ENCODE measurements around the gene HADHB.

HADHB gene

DNA sequence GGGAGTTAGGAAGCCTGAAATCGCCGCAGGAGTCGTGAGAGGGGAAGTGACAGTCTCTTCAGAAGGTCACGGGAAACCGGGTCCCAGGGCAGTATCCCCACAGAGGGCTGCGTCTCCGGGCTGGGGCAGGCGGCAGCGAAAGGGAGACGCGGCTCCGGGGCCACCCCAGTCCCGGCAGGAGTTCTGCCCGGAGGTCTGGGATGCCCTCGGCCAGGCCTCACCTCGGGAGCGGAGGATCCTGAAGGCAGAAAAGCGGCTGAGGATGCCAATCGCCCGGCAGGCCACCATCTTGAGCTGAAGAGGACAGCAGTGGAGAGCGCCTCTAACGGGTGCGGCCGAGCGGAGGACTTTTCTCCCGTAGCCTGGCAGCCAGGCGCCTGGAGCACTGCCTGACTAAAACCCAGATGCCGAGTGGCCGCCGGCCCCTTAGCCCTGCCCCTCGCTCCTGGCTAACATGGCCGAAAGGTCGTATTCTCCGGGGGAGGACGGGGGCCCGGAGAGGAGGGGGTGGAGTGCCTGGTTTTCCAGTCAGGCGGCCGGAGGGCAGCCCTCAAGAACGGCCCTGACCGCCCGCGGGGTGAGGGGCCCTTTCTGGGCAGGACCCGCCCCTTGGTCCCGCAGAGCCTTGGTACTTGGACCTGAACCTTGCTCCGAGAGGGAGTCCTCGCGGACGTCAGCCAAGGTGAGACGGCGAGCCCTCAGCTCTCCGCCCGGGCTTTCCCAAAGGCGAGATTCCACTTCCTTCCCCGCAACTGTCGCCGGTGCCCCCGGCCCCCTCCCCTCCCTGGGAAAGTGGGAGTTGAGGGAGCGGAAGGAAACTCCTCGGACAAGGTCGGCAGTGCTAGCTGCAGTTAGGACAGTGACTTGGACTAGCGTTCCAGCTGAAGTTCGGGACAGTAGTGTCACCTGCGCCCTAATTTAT is at the start of gene HADHB, which contains the start of gene HADHA:
Gene HADHB, plus strand, starts transcription at position 631 of the 922 bp plus-strand sequence. CDS start 9,316 bp downstream, outside the sequence.
Gene HADHA, minus strand, starts transcription at position 324 of the 922 bp plus-strand sequence. Its CDS starts 36 bp downstream, at position 288.
- DNase-seq (ENCODE audit: low read depth in 2 of 2) = peak; percentile 77 to 80

GRCh38 chr2:26195040-26195984 is 49.4 kb upstream of the HADHB start:
- DNase-seq (ENCODE audit: low read depth in 2 of 2) = no peak

- no peak for DNase-seq (ENCODE audit: low read depth in 2 of 2)
Observed at GRCh38 chr2:26196683-26197418, 47.9 kb upstream of the HADHB start.

DNA sequence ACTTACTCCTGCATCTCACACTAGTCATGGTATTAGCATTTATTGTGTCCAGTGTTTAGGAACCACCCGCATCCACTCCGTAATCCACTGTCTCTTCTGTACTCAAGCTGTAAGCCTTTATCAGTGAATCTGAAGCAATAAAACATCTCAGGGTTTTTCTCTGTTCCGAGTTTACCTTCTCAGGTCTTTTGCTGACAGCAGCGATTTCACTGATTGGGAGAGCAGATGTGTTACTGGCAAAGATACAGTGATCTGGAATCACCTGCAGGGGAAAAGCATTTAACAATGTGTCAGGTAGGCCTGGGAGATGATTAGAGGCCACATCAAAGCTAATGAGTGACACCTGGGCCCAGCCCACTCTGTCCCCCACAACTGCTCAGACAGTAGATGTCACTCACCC is 47.2 kb upstream of the HADHB start:
- no peak for DNase-seq (ENCODE audit: low read depth in 2 of 2)

GRCh38 chr2:26202981-26203490 is 41.7 kb upstream of the HADHB start:
- DNase-seq (ENCODE audit: low read depth in 2 of 2) = no peak

DNA sequence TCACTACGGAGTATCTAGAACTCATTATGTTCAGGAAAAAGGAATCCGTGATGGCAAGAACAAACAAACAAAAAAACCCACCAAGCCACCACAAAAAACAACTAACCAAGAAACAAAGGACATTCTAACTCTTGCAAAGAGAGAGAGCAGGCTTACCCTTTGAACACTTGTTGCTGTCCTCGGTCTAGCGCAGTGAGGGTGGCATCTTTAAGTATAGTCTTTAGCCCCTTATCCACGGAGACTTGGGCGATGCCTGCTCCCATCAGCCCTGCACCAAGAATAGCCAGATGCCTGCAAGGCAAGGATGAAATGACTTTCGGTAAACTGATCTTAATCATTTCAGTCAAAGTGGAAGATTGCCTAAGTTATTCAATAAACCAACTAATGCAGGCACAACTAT is 40.8 kb upstream of the HADHB start:
- DNase-seq (ENCODE audit: low read depth in 2 of 2) = no peak

DNA sequence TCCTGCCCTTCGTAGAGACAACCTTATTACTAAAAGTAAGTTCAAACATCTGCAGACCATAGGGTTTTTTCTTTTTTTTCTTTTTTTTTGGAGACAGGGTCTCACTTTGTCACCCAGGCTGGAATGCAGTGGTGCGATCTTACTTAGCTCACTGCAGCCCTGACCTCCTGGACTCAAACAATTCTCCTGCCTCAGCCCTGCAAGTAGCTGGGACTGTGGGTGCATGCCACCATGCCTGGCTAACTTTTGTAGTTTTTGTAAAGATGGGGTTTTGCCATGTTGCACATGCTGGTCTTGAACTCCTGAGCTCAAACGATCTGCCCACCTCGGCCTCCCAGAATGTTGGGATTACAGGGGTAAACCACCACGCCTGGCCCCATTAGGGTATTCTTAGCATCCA is 32.7 kb upstream of the HADHB start:
- DNase-seq (ENCODE audit: low read depth in 2 of 2) = no peak

GRCh38 chr2:26214759-26215158 is 30.0 kb upstream of the HADHB start:
- no peak for DNase-seq (ENCODE audit: low read depth in 2 of 2)

- DNase-seq (ENCODE audit: low read depth in 2 of 2) = no peak
Observed at GRCh38 chr2:26215833-26216232, 28.9 kb upstream of the HADHB start.

DNA sequence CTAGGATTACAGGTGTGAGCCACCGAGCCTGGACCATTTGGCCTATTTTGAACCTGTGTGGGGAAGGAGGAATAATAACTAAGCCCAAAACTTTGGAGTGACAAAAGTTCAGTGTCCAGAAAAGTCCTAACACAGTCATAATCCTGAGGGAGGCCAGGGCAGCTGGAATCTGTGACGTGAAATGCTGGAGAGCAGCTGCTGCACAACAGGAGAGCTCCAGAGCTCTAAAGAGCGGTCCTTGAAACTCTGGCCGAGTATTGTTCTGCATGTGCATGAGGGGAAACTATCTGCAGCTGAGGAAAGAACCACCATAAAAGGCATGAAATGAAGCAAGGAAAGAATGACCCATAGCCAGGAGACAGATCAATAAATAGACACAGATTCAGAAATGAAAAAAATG is 28.2 kb upstream of the HADHB start:
- no peak for DNase-seq (ENCODE audit: low read depth in 2 of 2)

DNA sequence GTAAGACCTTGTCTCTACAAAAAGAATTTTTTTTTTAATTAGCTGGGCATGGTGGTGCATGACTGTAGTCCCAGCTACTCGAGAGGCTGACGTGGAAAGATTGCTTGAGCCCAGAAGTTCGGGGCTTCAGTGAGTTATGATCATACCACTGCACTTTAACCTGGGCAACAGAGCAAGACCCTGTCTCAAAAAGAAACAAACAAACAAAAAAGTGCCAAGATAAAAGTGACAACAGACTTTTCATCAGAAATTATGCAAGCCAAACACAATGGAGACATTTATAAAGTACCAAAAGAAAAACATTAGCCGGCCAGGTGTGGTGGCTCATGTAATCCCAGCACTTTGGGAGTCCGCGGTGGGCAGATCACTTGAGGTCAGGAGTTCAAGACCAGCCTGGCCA is 27.0 kb upstream of the HADHB start:
- DNase-seq (ENCODE audit: low read depth in 2 of 2) = no peak

DNA sequence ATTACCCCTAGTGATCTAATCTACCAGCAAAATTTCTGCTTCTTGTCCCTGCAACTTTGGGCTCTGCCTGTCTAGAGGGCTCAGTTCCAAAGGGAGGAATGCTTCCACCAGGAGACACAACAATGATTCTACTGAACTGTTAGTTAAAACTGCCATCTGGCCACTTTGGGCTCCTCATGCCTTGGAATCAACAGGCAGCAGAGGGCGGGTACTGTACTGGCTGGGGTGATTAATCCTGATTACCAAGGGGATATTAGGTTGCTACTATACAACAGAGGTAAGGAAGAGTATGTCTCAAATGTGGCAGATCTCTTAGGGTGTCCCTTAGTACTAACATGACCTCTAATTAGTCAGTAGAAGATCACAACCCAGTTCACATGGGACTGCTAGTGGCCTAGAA is 21.7 kb upstream of the HADHB start:
- DNase-seq (ENCODE audit: low read depth in 2 of 2) = no peak

- no peak for DNase-seq (ENCODE audit: low read depth in 2 of 2)
Observed at GRCh38 chr2:26224095-26224494, 20.6 kb upstream of the HADHB start.

DNA sequence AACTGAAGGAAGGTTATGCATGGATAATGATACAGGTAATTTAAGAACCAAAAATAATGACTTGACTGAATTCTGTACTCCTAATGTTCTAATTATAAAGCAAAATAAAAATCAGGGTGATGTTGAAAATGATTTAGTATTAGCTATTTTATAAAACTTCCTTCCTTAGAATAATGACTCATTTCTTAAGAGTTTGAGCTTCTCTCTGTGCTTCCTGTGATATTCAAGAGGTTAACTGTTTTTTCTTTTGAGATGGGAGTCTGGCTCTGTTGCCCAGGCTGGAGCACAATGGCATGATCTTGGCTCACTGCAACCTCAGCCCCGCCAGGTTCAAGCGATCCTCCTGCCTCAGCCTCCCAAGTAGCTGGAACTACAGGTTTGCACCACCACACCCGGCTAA is 15.1 kb upstream of the HADHB start:
- no peak for DNase-seq (ENCODE audit: low read depth in 2 of 2)

GRCh38 chr2:26230806-26231205 is 13.9 kb upstream of the HADHB start:
- DNase-seq (ENCODE audit: low read depth in 2 of 2) = no peak

- DNase-seq (ENCODE audit: low read depth in 2 of 2) = no peak
Observed at GRCh38 chr2:26235089-26235488, 9.7 kb upstream of the HADHB start.

- no peak for DNase-seq (ENCODE audit: low read depth in 2 of 2)
Observed at GRCh38 chr2:26237868-26238267, 6.9 kb upstream of the HADHB start.

- no peak for DNase-seq (ENCODE audit: low read depth in 2 of 2)
Observed at GRCh38 chr2:26238311-26238958, 6.3 kb upstream of the HADHB start.

DNA sequence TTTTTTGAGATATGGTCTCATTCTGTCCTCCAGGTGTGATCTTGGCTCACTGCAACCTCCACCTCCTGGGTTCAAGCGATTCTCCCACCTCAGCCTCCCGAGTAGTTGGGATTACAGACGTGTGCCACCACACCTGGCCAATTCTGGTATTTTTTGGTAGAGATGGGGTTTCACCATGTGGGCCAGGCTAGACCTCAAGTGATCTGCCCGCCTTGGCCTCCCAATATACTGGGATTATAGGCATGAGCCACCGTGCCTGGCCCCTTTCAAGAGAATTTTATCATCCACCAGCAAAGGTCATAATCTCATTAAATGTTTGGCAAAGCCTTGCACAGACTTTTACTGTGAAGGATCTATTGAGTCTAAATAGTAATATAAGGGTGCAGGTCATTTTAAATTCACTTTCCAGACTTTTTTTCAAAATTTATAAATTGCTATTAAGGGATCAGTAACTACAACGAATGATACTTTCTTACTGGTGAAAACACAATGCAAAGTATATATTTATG is 2.8 kb upstream of the HADHB start:
- DNase-seq (ENCODE audit: low read depth in 2 of 2) = no peak

DNA sequence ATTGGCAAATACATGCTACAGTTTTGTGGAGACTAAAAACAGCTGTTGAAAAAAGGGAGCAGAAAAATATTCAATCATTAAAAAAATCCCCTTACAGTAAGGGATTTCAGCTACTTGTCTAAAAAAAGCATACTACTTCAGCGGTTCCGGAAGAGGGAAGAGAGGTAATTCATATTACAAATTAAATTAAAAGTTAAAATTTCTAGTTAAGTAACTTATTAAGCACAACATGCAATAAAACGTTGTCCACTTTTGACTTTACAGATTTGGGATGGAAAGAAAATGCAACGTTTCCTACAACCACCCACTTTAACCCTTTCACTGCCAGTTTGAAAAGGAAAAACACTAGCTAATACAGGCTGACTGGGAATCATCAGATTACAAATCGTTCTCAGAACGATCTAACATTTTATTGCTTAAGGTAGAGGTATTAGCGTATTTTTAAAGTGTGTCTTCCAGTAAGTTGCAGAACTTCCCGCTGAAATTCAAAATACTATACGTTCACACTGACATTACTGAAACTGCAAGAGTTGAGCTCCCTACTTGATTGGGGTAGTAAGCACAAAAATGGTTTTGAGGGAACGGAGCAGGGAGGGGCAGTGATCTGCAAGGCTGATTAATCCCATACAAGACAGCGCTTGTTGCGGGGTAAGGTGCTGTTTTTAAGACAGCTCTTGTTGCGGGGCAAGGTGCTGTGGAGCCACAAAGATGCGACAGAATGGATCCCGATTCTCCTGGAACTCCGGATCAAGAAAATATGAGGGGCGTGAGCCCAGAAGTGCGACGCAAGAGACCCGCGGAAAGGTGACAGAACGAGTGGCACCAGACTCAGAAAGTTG is 1.1 kb upstream of the HADHB start:
- DNase-seq (ENCODE audit: low read depth in 2 of 2) = no peak

Data from stimulated activated CD8-positive, alpha-beta memory T cell treated with anti-CD3 and anti-CD28 coated beads, Interleukin-2, amount 100 ng/mL, for 48 hours (primary cell).